Esophagus muscularis mucosa (tissue), 4 donors: ENCODE results near the gene NID1. TPM values are rescaled to one million over a fixed set of nuclear protein-coding genes. Genes with fewer than 3 reads are reported as not detected.
A peak's percentile ranks its signal among the peaks of the same experiment; 100 is the strongest.

Experiments
- DNase-seq: peaks from one replicate; pipeline ENCODE4 v3.0.0-alpha.2; 2017; ENCODE audit errors: extremely low spot score
- H3K27ac ChIP-seq, 4 donors: fragments of 200-600 bp; sonication (generic); replicated peaks in 1 of 4; 1 replicate in 3 of 4; 2 replicates in 1 of 4; pipeline ENCODE4 v1.5.1; 2016 to 2019; ENCODE audit warnings: mild to moderate bottlenecking in 1 of 4
- H3K27me3 ChIP-seq, 4 donors: fragments of 200-600 bp; sonication (generic); one replicate each; pipeline versions ENCODE4 v1.5.1 to v1.6.0; 2016 to 2019
- H3K36me3 ChIP-seq, 4 donors: fragments of 200-600 bp; sonication (generic); one replicate each; pipeline ENCODE4 v1.5.1; 2016 to 2019
- H3K4me1 ChIP-seq, 4 donors: fragments of 200-600 bp; sonication (generic); one replicate each; pipeline ENCODE4 v1.5.1; 2016 to 2019
- H3K4me3 ChIP-seq, 4 donors: fragments of 200-600 bp; sonication (generic); 1 replicate in 2 of 4; 2 replicates in 2 of 4; pipeline ENCODE4 v1.5.1; 2016 to 2019; ENCODE audit warnings: mild to moderate bottlenecking in 4 of 4, moderate library complexity in 1 of 4
- H3K9me3 ChIP-seq, 4 donors: fragments of 200-600 bp; sonication (generic); 1 replicate in 3 of 4; 2 replicates in 1 of 4; pipeline ENCODE4 v1.5.1; 2016 to 2019
- EP300 ChIP-seq: sonication (generic); formaldehyde crosslinking; IDR thresholded peaks from one replicate; pipeline ENCODE4 v1.6.1; 2017; ENCODE audit warnings: antibody characterized with exemption
- POLR2A ChIP-seq: fragments of 450-650 bp; IDR thresholded peaks from one replicate; pipeline ENCODE4 v1.6.1; 2017; ENCODE audit warnings: antibody characterized with exemption, moderate library complexity, mild to moderate bottlenecking, low read depth
- POLR2AphosphoS5 ChIP-seq, 2 donors: sonication (generic); formaldehyde crosslinking; IDR thresholded peaks; one replicate each; pipeline ENCODE4 v1.6.1; 2017; ENCODE audit warnings: antibody characterized with exemption in 2 of 2
- WGBS: methylation state at CpG from one replicate; pipeline ENCODE4 v1.1.5; 2018; 5-methylcytosine and 5-hydroxymethylcytosine counted together
- intact Hi-C: fragments of 100-400 bp; cut with DNase I; formaldehyde crosslinking; loops from one replicate; pipeline ENCODE4 v1.15.1; 2023
- total RNA-seq, 4 donors: library from RNA; depleted of rRNA; stranded (reverse); fragments of >200 nt; gene quantifications; one replicate each; pipeline versions ENCODE4 v1.1.0 to v1.2.1, GENCODE V29; 2016
- TF ChIP-seq, protein P1 (sequence below), 3 experiments: fragments of 200-600 bp in 2 of 3; fragments of 450-650 bp in 1 of 3; sonication (generic) in 2 of 3; IDR thresholded peaks; one replicate each; pipeline ENCODE4 v1.5.1; 2017 to 2019; ENCODE audit warnings: antibody characterized with exemption in 3 of 3, mild to moderate bottlenecking in 2 of 3, moderate library complexity in 1 of 3

NID1 gene
- total RNA-seq, 4 donors from 2014 or later, result 187 to 390 (median 287) TPM

DNA sequence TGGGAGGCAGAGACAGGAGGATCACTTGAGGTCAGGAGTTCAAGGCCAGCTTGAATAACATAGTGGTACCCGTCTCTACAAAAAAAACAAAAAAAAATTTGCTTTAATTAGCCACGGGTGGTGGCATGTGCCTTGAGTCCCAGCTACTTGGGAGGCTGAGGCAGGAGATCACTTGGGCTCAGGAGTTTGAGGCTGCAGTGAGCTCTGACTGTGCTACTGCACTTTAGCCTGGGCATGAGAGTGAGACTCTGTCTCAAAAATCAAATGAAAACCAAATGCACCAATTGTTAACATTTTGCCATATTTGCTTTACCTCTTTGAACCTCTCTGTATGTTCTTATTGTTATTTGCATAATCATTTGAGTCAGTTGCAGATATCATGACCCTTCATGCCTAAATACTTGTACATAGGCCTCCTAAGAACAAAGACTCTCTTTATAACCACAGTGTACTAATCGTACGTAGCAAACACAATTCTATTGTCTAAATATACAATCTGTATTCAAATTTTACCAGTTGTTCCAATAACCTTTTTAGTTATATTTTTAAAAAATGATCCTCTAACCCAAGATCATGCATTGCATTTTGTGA, 8.5 kb upstream of the NID1 start:
- WGBS, result 88% methylated on average over 4 of the region's 4 CpGs
- intact Hi-C loops, result no loop called here
- Histone ChIP-seq H3K4me1 (peaks cover 4 to 7% (median 6%) of the 10 kb centered on the region in 4 donors), H3K27ac (no peak overlapping the region), H3K9me3 (peaks cover 0 to 8% (median 6%) of the 10 kb centered on the region in 4 donors), H3K27me3 (no peaks in the 10 kb centered on the region), H3K36me3 (no peaks in the 10 kb centered on the region), H3K4me3 (no peak overlapping the region)
- no peak for DNase-seq
- TF ChIP-seq POLR2AphosphoS5 (IDR thresholded peaks at IDR 0.05) (no peak), POLR2A (no peak), EP300 (no peak)
- TF ChIP-seq, protein P1, sequence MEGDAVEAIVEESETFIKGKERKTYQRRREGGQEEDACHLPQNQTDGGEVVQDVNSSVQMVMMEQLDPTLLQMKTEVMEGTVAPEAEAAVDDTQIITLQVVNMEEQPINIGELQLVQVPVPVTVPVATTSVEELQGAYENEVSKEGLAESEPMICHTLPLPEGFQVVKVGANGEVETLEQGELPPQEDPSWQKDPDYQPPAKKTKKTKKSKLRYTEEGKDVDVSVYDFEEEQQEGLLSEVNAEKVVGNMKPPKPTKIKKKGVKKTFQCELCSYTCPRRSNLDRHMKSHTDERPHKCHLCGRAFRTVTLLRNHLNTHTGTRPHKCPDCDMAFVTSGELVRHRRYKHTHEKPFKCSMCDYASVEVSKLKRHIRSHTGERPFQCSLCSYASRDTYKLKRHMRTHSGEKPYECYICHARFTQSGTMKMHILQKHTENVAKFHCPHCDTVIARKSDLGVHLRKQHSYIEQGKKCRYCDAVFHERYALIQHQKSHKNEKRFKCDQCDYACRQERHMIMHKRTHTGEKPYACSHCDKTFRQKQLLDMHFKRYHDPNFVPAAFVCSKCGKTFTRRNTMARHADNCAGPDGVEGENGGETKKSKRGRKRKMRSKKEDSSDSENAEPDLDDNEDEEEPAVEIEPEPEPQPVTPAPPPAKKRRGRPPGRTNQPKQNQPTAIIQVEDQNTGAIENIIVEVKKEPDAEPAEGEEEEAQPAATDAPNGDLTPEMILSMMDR (IDR thresholded peaks at IDR 0.05), result no peak

DNA sequence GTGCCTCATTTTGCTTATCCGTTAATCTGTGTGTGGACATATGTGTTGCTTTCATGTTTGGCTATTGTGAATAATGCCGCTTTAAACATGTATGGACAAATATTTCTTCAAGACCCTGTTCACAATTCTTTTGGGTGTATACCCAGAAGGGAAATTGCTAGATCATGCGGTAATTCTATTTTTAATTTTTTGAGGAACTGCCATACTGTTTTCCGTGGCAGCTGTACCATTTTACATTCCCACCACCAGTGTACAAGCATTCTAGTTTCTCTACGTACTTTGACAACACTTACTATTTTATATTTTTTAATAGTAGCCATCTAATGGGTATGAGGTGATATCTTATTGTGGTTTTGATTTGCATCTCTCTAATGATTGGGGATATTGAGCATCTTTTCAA, 7.1 kb upstream of the NID1 start:
- 76% methylated on average over 5 of the region's 5 CpGs for WGBS

GRCh38 chr1:236070753-236071152, 5.9 kb upstream of the NID1 start:
- H3K9me3 ChIP-seq, result peaks cover 0 to 8% (median 6%) of the 10 kb centered on the region in 4 donors
- H3K4me3 ChIP-seq, result no peak overlapping the region
- TF ChIP-seq, protein P1 (IDR thresholded peaks at IDR 0.05), result no peak
- no peak for TF ChIP-seq EP300
- no peak for TF ChIP-seq POLR2A
- no peak for TF ChIP-seq POLR2AphosphoS5 (IDR thresholded peaks at IDR 0.05)
- H3K4me1 ChIP-seq, result peaks cover 21 to 30% (median 26%) of the 10 kb centered on the region in 4 donors
- no peaks in the 10 kb centered on the region for H3K27me3 ChIP-seq
- no peak for DNase-seq
- no peak overlapping the region for H3K27ac ChIP-seq
- intact Hi-C loops, result loop anchor here (2.0 kb wide), 1 partner anchor 24 kb away; no protein-coding TSS in a partner anchor
- H3K36me3 ChIP-seq, result no peaks in the 10 kb centered on the region

More for the DNA sequence above, 7.1 kb upstream of the NID1 start:
- DNase-seq, result no peak
- Histone ChIP-seq H3K9me3 (peaks cover 0 to 8% (median 6%) of the 10 kb centered on the region in 4 donors), H3K4me3 (no peak overlapping the region), H3K27ac (no peak overlapping the region), H3K4me1 (peaks cover 11 to 18% (median 14%) of the 10 kb centered on the region in 4 donors), H3K27me3 (no peaks in the 10 kb centered on the region), H3K36me3 (no peaks in the 10 kb centered on the region)
- intact Hi-C loops, result no loop called here
- TF ChIP-seq EP300 (no peak), POLR2AphosphoS5 (IDR thresholded peaks at IDR 0.05) (no peak), POLR2A (no peak)
- TF ChIP-seq, protein P1 (IDR thresholded peaks at IDR 0.05), result no peak

GRCh38 chr1:236069796-236070195, 4.9 kb upstream of the NID1 start:
- WGBS, result 86% methylated on average over 5 of the region's 5 CpGs
- Histone ChIP-seq H3K9me3 (peaks cover 0 to 8% (median 6%) of the 10 kb centered on the region in 4 donors), H3K36me3 (no peaks in the 10 kb centered on the region), H3K4me3 (no peak overlapping the region), H3K27ac (peak overlapping the region in 1 of 4 donors; percentile 99), H3K27me3 (peaks cover 0 to 4% (median 0%) of the 10 kb centered on the region in 4 donors), H3K4me1 (peaks cover 23 to 35% (median 29%) of the 10 kb centered on the region in 4 donors)
- DNase-seq, result no peak
- intact Hi-C loops, result loop anchor here (2.0 to 10.0 kb wide), 3 partner anchors 25 to 565 kb away; partner anchors contain the start of gene B3GALNT2
- TF ChIP-seq POLR2AphosphoS5 (IDR thresholded peaks at IDR 0.05), result no peak
- TF ChIP-seq POLR2A, result no peak
- TF ChIP-seq EP300, result no peak
- TF ChIP-seq, protein P1 (IDR thresholded peaks at IDR 0.05), result no peak
